Lung (tissue), 12 donors: ENCODE measurements around the gene LGALS4. TPM values are rescaled to one million over a fixed set of nuclear protein-coding genes. Genes with fewer than 3 reads are reported as not detected.
"Not testable (repeated sequence)": the region's sequence is repeated elsewhere in the genome, so short reads cannot be mapped to it uniquely, and the experiment has no call there.

ENCODE experiments used
- ATAC-seq: fragments of 200-7000 bp; cut with Tn5 transposase; one replicate; pipeline ENCODE4 v1.9.1; 2020; ENCODE audit warnings: moderate number of reproducible peaks; ENCODE audit not compliant: insufficient read depth, low FRiP score
- DNase-seq, 3 donors: peaks; one replicate each; pipeline ENCODE4 v3.0.0-alpha.2; 2013 to 2017
- H3K27ac ChIP-seq, 2 donors: one replicate each; pipeline ENCODE4 v1.5.1; 2013; ENCODE audit warnings: mild to moderate bottlenecking in 2 of 2, moderate library complexity in 2 of 2, control low read depth in 1 of 2, inconsistent platforms in 1 of 2, low read depth in 1 of 2, low read length in 1 of 2
- H3K27me3 ChIP-seq, 3 donors: one replicate each; pipeline ENCODE4 v1.5.1; 2013; ENCODE audit warnings: low read length in 2 of 3; ENCODE audit not compliant: control insufficient read depth in 3 of 3, insufficient read depth in 3 of 3
- H3K36me3 ChIP-seq, 4 donors: one replicate each; pipeline ENCODE4 v1.5.1; 2013; ENCODE audit warnings: low read length in 4 of 4, mild to moderate bottlenecking in 1 of 4, moderate library complexity in 1 of 4; ENCODE audit not compliant: control insufficient read depth in 4 of 4, insufficient read depth in 4 of 4
- H3K4me1 ChIP-seq, 5 donors: one replicate each; pipeline ENCODE4 v1.5.1; 2013; ENCODE audit warnings: low read length in 5 of 5, mild to moderate bottlenecking in 2 of 5, moderate library complexity in 1 of 5; ENCODE audit not compliant: control insufficient read depth in 5 of 5, insufficient read depth in 5 of 5
- H3K4me3 ChIP-seq: one replicate; pipeline ENCODE4 v1.5.1; 2013; ENCODE audit warnings: mild to moderate bottlenecking, control low read depth, moderate library complexity
- H3K9ac ChIP-seq, 2 donors: one replicate each; pipeline ENCODE4 v1.5.1; 2013; ENCODE audit warnings: low read length in 2 of 2, control low read depth in 1 of 2; ENCODE audit not compliant: insufficient read depth in 1 of 2
- H3K9me3 ChIP-seq, 4 donors: one replicate each; pipeline ENCODE4 v1.5.1; 2013; ENCODE audit warnings: low read length in 3 of 4, mild to moderate bottlenecking in 1 of 4, moderate library complexity in 1 of 4; ENCODE audit not compliant: control insufficient read depth in 4 of 4, insufficient read depth in 3 of 4
- WGBS, 2 donors: extraction: QIAGEN DNeasy Blood & Tissue Kit; methylation state at CpG; one replicate each; pipeline ENCODE4 v1.1.7; 2013; 5-methylcytosine and 5-hydroxymethylcytosine counted together
- polyA plus RNA-seq, 2 donors: library from polyadenylated mRNA; stranded (reverse); fragments of 200-250 nt; gene quantifications; one replicate each; pipeline ENCODE4 v1.2.1, GENCODE V29; 2013
- total RNA-seq, 2 donors: library from RNA; depleted of rRNA in 1 of 2; stranded (reverse); fragments of >200 nt in 1 of 2; gene quantifications; one replicate each; pipeline ENCODE4 v1.2.1, GENCODE V29; 2014 to 2021
- TF ChIP-seq, protein P1 (sequence below): IDR thresholded peaks from 2 replicates; pipeline ENCODE4 v1.5.1; 2012; ENCODE audit warnings: mild to moderate bottlenecking; ENCODE audit errors: control extremely low read depth, extremely low read depth
- donor health status: control.
- donor health status: control.
- donor health status: Bipolar disorder and iron deficiency.
- donor health status: healthy.
- donor health status: DM: yes; HTN: yes; CAD: no.

LGALS4 gene
- total and polyA plus RNA-seq, 4 donors, result 0.39 to 4.1 (median 2.6) TPM

DNA sequence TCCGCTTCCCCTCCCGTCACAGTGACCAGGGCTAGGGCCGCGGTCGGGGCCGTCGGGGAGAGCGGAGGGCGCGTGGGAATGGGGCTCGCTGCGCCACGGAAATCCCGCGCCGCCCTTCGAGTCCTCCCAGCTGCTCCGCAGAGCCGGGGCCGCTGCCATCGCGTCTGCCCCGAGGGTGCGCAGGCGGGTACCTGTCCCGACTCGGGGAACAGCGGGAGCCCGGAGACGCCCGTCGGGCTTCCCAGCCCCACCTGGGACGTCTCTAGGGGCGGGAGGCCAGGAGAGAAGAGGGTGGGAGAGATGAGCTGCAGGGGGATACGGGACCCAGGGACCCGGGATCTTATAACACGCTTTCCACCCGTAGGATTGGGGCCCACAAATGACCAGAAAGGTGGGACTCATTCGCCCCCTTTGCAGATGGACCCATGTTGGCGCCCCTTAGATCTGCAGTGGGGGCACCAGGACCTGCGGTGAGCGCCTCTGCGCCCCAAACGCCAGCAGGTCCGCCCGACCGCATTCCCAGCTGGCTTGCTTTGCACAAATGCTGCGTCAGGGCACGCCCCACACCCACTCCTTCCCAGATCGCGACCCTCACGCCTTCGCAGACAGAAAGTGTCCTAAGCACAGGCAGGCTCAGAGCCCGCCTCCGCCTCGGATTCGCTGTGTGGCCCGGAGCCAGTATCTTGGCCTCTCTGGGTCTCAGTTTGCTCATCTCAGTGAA lies 42.4 kb downstream of the LGALS4 start:
- not testable (repeated sequence) for H3K36me3 ChIP-seq, H3K4me1 ChIP-seq, DNase-seq, H3K9ac ChIP-seq, H3K9me3 ChIP-seq, H3K27me3 ChIP-seq
- Histone ChIP-seq H3K4me3 (peak overlapping the region; percentile 8), H3K27ac (peak overlapping the region in 1 of 2 donors; percentile 56)
- peak; percentile 27 for ATAC-seq
- 4 to 9% methylated on average over 14 to 27 of the region's 58 CpGs for WGBS, 2 donors

DNA sequence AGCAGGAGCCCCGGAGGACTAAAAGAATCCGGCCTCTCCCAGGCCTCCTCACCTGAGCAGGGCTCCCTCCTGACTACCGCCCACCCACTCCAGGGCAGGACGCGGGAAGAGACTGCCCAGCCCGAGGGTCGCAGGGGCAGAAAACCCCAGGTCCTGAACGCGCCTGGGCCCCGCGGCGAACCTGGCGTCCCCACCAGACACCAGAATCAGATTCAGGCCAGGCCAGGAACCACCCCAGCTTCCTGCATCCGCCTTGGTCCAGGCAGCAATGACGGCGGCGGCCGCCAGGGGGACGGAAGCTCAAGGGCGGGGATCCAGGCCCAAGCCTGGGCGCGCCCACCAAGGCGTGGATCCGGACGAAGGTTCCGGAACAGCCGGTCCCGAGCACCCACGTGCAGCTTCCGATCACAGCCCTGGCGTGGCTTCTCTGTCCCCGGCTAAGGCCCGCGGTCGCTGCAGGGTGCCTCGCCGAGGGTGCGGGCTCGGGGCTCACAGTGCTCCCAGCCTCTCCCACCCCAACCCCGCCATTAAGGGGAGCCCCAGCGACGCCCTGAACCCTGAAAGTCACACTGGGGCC lies 43.0 kb downstream of the LGALS4 start:
- Histone ChIP-seq H3K27ac (peak overlapping the region in 1 of 2 donors; percentile 93), H3K27me3 (no peaks in the 10 kb centered on the region), H3K4me1 (peaks cover 0 to 2% (median 0%) of the 10 kb centered on the region in 5 donors), H3K36me3 (no peaks in the 10 kb centered on the region), H3K4me3 (peak overlapping the region; percentile 8), H3K9ac (no peak overlapping the region), H3K9me3 (no peaks in the 10 kb centered on the region)
- TF ChIP-seq, protein P1, sequence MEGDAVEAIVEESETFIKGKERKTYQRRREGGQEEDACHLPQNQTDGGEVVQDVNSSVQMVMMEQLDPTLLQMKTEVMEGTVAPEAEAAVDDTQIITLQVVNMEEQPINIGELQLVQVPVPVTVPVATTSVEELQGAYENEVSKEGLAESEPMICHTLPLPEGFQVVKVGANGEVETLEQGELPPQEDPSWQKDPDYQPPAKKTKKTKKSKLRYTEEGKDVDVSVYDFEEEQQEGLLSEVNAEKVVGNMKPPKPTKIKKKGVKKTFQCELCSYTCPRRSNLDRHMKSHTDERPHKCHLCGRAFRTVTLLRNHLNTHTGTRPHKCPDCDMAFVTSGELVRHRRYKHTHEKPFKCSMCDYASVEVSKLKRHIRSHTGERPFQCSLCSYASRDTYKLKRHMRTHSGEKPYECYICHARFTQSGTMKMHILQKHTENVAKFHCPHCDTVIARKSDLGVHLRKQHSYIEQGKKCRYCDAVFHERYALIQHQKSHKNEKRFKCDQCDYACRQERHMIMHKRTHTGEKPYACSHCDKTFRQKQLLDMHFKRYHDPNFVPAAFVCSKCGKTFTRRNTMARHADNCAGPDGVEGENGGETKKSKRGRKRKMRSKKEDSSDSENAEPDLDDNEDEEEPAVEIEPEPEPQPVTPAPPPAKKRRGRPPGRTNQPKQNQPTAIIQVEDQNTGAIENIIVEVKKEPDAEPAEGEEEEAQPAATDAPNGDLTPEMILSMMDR, result peak; percentile 66
- ATAC-seq, result peak; percentile 84
- peak; percentile 76 to 90 (median 87) for DNase-seq
- WGBS, 2 donors, result 7 to 13% methylated on average over 39 to 42 of the region's 42 CpGs

DNA sequence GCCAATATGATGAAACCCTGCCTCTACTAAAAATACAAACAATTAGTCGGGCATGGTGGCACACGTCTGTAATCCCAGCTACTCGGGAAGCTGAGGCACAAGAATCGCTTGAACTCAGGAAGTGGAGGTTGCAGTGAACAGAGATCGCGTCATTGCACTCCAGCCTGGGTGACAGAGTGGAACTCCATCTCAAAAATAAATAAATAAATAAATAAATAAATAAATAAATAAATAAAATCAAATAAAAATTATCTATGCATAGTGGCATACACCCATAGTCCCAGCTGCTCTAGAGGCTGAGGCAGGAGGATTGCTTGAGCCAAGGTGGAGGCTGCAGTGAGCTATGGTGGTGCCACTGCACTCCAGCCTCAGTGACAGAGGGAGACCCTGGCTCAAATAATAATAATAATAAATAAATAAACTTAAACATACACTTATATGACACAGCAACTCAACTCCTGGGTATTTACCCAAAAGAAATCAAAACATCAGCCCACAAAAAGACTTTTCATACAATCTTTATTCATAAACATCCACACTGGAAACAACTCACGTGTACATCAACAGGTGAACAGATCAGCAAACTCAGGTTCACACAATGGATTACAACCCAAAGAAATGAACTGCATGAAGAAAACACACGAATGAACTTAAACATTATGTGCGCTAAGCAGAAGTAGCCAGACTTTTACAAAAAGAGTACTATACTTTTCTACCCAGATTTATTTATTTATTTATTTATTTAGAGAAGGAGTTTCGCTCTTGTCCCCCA lies 46.3 kb downstream of the LGALS4 start:
- TF ChIP-seq, protein P1, result no peak
- no peak overlapping the region for H3K4me3 ChIP-seq
- WGBS, 2 donors, result 88 to 93% methylated on average over 10 of the region's 10 CpGs
- ATAC-seq (no peak), DNase-seq (no peak)
- no peaks in the 10 kb centered on the region for H3K27me3 ChIP-seq
- H3K9me3 ChIP-seq, result no peaks in the 10 kb centered on the region
- peaks cover 0 to 2% (median 0%) of the 10 kb centered on the region in 5 donors for H3K4me1 ChIP-seq
- no peak overlapping the region for H3K27ac ChIP-seq
- H3K9ac ChIP-seq, result no peak overlapping the region
- no peaks in the 10 kb centered on the region for H3K36me3 ChIP-seq

DNA sequence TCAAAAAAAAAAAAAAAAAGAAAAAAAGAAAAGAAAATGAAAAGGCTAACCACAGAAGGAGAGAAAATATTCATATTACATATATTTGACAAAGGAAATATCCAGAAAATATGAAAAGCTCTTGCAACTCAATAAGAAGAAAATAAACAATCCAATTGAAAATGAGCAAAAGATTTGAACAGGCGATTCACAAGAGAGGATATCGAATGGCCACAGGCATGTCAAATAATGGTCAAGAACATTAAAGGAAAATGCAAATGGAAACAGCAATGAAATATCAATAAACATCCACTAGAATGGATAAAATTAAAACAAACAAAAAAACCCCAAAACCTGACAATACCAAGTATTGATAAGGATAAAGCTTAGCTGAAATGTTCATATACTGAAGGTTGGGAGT lies 47.5 kb downstream of the LGALS4 start:
- DNase-seq, result no peak
- Histone ChIP-seq H3K27ac (no peak overlapping the region), H3K9me3 (no peaks in the 10 kb centered on the region), H3K36me3 (no peaks in the 10 kb centered on the region), H3K27me3 (no peaks in the 10 kb centered on the region), H3K4me3 (no peak overlapping the region), H3K9ac (no peak overlapping the region), H3K4me1 (peaks cover 0 to 2% (median 0%) of the 10 kb centered on the region in 5 donors)
- WGBS, 2 donors, result 96 to 100% methylated on average over 2 of the region's 2 CpGs
- no peak for ATAC-seq
- TF ChIP-seq, protein P1, result no peak
